Measurements from ENCODE around the gene RIOK3.

Gene RIOK3

GRCh38 chr18:23524213-23524707 is 71.2 kb downstream of the RIOK3 start:
- DNase-seq (ENCODE audit: insufficient read length, low spot score) (no peak), FAIRE-seq (no peak)
- TF ChIP-seq POLR2A (IDR thresholded peaks at IDR 0.05; ENCODE audit: low read depth, low read length) (no peak), PAX5 (IDR thresholded peaks at IDR 0.05; ENCODE audit: insufficient read depth, low read length, severe bottlenecking) (no peak), POU2F2 (IDR thresholded peaks at IDR 0.05; ENCODE audit: low read depth, low read length) (no peak), SPI1 (IDR thresholded peaks at IDR 0.05; ENCODE audit: low read depth, low read length) (no peak), POLR2AphosphoS5 (IDR thresholded peaks at IDR 0.05; ENCODE audit: low read depth, low read length) (no peak)

DNA sequence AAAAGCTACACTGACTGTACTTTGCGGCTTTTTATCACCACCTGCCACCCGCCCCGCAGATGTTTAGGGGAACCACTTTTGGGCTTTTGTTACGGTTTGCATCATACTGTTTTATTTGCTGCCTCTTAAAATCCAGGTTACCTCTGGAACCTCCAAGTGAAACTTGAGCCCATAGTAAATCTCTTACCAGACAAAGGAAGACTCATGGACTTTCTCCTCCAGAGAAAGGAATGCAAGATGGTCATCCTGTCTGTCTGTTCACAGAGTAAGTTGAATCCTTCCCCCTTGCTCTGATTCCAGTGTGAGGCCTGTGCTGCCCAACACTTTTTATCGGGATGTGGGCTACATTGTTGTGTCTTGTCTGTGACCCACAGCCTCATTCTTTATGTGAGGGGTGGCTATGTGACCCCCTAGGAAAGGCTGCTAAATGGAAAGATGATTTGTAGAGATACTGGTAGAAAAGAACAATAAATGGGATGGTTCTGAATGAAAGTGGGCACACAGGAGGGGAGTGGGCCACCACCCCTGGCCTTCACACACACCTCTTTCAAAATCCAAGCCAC is 73.5 kb downstream of the RIOK3 start:
- TF ChIP-seq TAF1 (IDR thresholded peaks at IDR 0.05; ENCODE audit: low read depth, low read length) (no peak), SPI1 (IDR thresholded peaks at IDR 0.05; ENCODE audit: low read depth, low read length) (no peak), POLR2A (IDR thresholded peaks at IDR 0.05; ENCODE audit: low read depth, low read length) (no peak), POU2F2 (IDR thresholded peaks at IDR 0.05; ENCODE audit: low read depth, low read length) (no peak)
- DNase-seq (ENCODE audit: insufficient read length, low spot score) = no peak
- FAIRE-seq = no peak

GRCh38 chr18:23528580-23529472 is 75.7 kb downstream of the RIOK3 start:
- TF ChIP-seq TAF1 (IDR thresholded peaks at IDR 0.05; ENCODE audit: low read depth, low read length) (no peak), PAX5 (IDR thresholded peaks at IDR 0.05; ENCODE audit: insufficient read depth, low read length, severe bottlenecking) (no peak), SPI1 (IDR thresholded peaks at IDR 0.05; ENCODE audit: low read depth, low read length) (no peak), POU2F2 (IDR thresholded peaks at IDR 0.05; ENCODE audit: low read depth, low read length) (no peak), POLR2AphosphoS5 (IDR thresholded peaks at IDR 0.05; ENCODE audit: low read depth, low read length) (no peak), POLR2A (IDR thresholded peaks at IDR 0.05; ENCODE audit: low read depth, low read length) (no peak)
- no peak for DNase-seq (ENCODE audit: insufficient read length, low spot score)
- no peak for FAIRE-seq

DNA sequence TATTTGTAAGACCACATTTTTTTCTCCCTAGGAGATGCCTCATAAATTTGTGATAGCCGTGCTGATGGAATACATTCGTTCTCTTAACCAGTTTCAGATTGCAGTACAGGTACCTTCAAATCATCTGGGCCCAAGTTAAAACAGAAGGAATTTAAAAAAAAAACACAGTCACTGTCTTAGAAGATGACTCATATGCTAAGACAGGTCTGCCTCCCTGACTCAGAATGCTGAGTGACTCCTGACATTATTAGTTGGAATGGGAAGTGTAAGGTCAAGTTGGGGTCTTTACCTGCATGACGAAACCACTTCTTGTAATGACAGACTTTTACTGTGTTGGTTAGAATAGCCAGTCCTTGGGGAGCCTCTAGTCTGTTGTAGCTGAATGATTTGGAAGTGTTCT is 76.5 kb downstream of the RIOK3 start:
- FAIRE-seq = no peak
- DNase-seq (ENCODE audit: insufficient read length, low spot score) = no peak
- TF ChIP-seq SPI1 (IDR thresholded peaks at IDR 0.05; ENCODE audit: low read depth, low read length) = 0 out of 2 replicates have a peak, but pooled peaks have one; percentile 5
- no peak for TF ChIP-seq TAF1 (IDR thresholded peaks at IDR 0.05; ENCODE audit: low read depth, low read length)

DNA sequence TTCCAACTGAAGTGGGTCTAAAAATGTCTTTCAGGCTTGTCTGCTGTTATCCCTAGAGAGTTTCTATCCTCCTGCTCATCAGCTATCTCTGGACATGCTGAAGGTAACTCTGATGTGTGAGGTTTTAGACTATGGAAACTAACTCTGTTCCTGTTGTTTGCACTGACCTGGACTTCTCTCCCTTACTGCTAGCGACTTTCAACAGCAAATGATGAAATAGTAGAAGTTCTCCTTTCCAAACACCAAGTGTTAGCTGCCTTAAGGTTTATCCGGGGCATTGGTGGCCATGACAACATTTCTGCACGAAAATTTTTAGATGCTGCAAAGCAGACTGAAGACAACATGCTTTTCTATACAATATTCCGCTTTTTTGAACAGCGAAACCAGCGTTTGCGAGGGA is 77.1 kb downstream of the RIOK3 start:
- FAIRE-seq (no peak), DNase-seq (ENCODE audit: insufficient read length, low spot score) (no peak)
- TF ChIP-seq POLR2AphosphoS5 (IDR thresholded peaks at IDR 0.05; ENCODE audit: low read depth, low read length) = no peak
- no peak for TF ChIP-seq POU2F2 (IDR thresholded peaks at IDR 0.05; ENCODE audit: low read depth, low read length)
- no peak for TF ChIP-seq SPI1 (IDR thresholded peaks at IDR 0.05; ENCODE audit: low read depth, low read length)
- TF ChIP-seq TAF1 (IDR thresholded peaks at IDR 0.05; ENCODE audit: low read depth, low read length) = no peak
- TF ChIP-seq POLR2A (IDR thresholded peaks at IDR 0.05; ENCODE audit: low read depth, low read length) = no peak
- no peak for TF ChIP-seq PAX5 (IDR thresholded peaks at IDR 0.05; ENCODE audit: insufficient read depth, low read length, severe bottlenecking)

DNA sequence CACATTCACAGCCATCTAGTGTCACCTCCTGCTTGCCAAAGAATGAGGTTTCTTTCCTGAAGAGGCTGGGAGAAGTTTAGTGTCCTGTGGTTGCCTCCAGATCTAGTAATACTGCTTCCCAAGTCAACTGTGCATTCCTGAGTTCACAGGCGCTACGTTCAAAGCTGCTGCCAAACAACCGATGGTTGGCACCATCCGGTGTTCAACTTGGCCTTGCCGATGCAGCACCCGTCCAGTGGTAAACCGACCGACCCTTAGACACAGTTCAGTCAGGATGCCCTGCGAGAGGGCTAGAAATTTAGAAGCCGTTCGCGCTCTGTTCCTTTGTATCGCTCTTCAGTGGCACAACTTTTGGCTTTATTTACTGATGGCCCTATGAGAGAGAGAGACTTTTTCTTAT is 78.8 kb downstream of the RIOK3 start:
- FAIRE-seq = no peak
- TF ChIP-seq PAX5 (IDR thresholded peaks at IDR 0.05; ENCODE audit: insufficient read depth, low read length, severe bottlenecking) (no peak), POU2F2 (IDR thresholded peaks at IDR 0.05; ENCODE audit: low read depth, low read length) (no peak), TAF1 (IDR thresholded peaks at IDR 0.05; ENCODE audit: low read depth, low read length) (no peak), POLR2AphosphoS5 (IDR thresholded peaks at IDR 0.05; ENCODE audit: low read depth, low read length) (no peak), SPI1 (IDR thresholded peaks at IDR 0.05; ENCODE audit: low read depth, low read length) (no peak), POLR2A (IDR thresholded peaks at IDR 0.05; ENCODE audit: low read depth, low read length) (no peak)
- no peak for DNase-seq (ENCODE audit: insufficient read length, low spot score)

Measured in GM12891 (cell line).